DOHH2 (cell line): Measurements from ENCODE around the gene SHISAL1.

Experiments used
- H3F3A ChIP-seq: fragments of 200-600 bp; sonication (generic), shearing (Covaris generic); 2 replicates; pipeline ENCODE4 v1.6.0; 2016; ENCODE audit warnings: antibody characterized with exemption, mild to moderate bottlenecking; ENCODE audit not compliant: control insufficient read depth, insufficient read depth
- H3K27ac ChIP-seq: fragments of 200-600 bp; sonication (generic); 2 replicates; pipeline ENCODE4 v1.5.1; 2014; ENCODE audit warnings: low read depth, mild to moderate bottlenecking, low read length, moderate library complexity
- H3K27me3 ChIP-seq: fragments of 200-600 bp; sonication (generic); 2 replicates; pipeline ENCODE4 v1.6.1; 2014; ENCODE audit warnings: mild to moderate bottlenecking, low read length, mixed read lengths; ENCODE audit not compliant: control insufficient read depth
- H3K36me3 ChIP-seq: fragments of 200-600 bp; sonication (generic); 2 replicates; pipeline ENCODE4 v1.6.1; 2014; ENCODE audit warnings: mild to moderate bottlenecking, low read length, moderate library complexity, mixed read lengths; ENCODE audit not compliant: control insufficient read depth
- H3K4me1 ChIP-seq: fragments of 200-600 bp; sonication (generic); 2 replicates; pipeline ENCODE4 v1.6.1; 2014; ENCODE audit warnings: mild to moderate bottlenecking, low read length, mixed read lengths; ENCODE audit not compliant: control insufficient read depth
- H3K4me2 ChIP-seq: fragments of 200-600 bp; sonication (generic); 2 replicates; pipeline ENCODE4 v1.6.0; 2014; ENCODE audit warnings: mild to moderate bottlenecking, low read length, moderate library complexity
- H3K4me3 ChIP-seq: fragments of 200-600 bp; sonication (generic); 2 replicates; pipeline ENCODE4 v1.5.1; 2014; ENCODE audit warnings: mild to moderate bottlenecking, low read length, mixed read lengths
- H3K79me2 ChIP-seq: fragments of 200-600 bp; sonication (generic); 2 replicates; pipeline ENCODE4 v1.6.1; 2014; ENCODE audit warnings: mild to moderate bottlenecking, low read length, mixed read lengths; ENCODE audit not compliant: control insufficient read depth
- H3K9me2 ChIP-seq: fragments of 200-600 bp; sonication (generic); replicated peaks from 2 replicates; pipeline ENCODE4 v1.6.1; 2014; ENCODE audit warnings: mild to moderate bottlenecking, low read length, mixed read lengths; ENCODE audit not compliant: control insufficient read depth
- H3K9me3 ChIP-seq: fragments of 200-600 bp; sonication (generic); 2 replicates; pipeline ENCODE4 v1.6.1; 2014; ENCODE audit warnings: antibody characterized with exemption, low read length, mixed read lengths; ENCODE audit not compliant: control insufficient read depth, insufficient read depth
- H4K20me1 ChIP-seq: fragments of 200-600 bp; sonication (generic); 2 replicates; pipeline ENCODE4 v1.6.0; 2014; ENCODE audit warnings: low read depth, mild to moderate bottlenecking, antibody characterized with exemption, low read length, moderate library complexity; ENCODE audit not compliant: control insufficient read depth, insufficient read depth
- EZH2phosphoT487 ChIP-seq: fragments of 200-600 bp; sonication (generic); IDR thresholded peaks from 2 replicates; pipeline ENCODE4 v1.6.1; 2017; ENCODE audit warnings: borderline replicate concordance, mild to moderate bottlenecking, antibody characterized with exemption, low read length, moderate library complexity, mixed read lengths
- TF ChIP-seq, protein P1 (sequence below): fragments of 200-600 bp; sonication (generic); IDR thresholded peaks from one replicate; pipeline ENCODE4 v1.5.1; 2014; ENCODE audit warnings: antibody characterized with exemption, mild to moderate bottlenecking, low read depth, low read length; ENCODE audit not compliant: poor library complexity, severe bottlenecking

Gene SHISAL1

DNA sequence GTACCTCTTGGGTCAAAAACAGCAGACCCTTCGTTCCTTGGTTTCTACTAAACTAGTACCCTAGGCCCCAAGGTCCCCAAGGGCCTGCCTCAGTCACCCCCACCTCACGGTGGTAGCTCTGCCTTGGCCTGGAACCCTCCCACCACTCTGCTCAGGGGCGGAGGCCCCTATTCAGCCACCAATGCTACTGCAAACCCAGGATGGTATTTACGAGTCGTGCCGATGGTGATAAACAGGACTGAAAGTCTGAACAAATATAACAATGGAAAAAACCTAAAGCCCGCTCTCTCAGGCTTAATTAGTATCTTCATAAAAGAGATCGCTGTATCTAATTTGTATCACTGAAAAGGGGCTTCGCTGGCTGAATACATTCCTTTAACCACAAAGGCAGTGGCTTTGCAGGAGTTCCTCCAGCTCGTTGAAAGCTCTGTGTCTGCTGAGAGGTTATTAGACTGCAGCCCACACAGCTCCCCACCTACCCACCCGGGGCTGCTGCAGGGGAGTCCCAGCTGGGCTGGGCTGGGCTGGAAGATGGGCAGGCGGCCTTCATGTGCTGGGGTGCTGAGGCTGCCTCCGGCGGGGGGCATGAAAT lies 15.2 kb downstream of the SHISAL1 start:
- H3K36me3 ChIP-seq = no peaks in the 10 kb centered on the region
- no peak overlapping the region for H3K4me2 ChIP-seq
- no peaks in the 10 kb centered on the region for H4K20me1 ChIP-seq
- H3K9me2 ChIP-seq = no peaks in the 10 kb centered on the region
- H3K4me1 ChIP-seq = no peaks in the 10 kb centered on the region
- no peak overlapping the region for H3K4me3 ChIP-seq
- no peaks in the 10 kb centered on the region for H3F3A ChIP-seq
- peaks cover 4% of the 10 kb centered on the region for H3K27me3 ChIP-seq
- no peak overlapping the region for H3K27ac ChIP-seq
- no peaks in the 10 kb centered on the region for H3K9me3 ChIP-seq
- H3K79me2 ChIP-seq = no peaks in the 10 kb centered on the region
- TF ChIP-seq, protein P1, sequence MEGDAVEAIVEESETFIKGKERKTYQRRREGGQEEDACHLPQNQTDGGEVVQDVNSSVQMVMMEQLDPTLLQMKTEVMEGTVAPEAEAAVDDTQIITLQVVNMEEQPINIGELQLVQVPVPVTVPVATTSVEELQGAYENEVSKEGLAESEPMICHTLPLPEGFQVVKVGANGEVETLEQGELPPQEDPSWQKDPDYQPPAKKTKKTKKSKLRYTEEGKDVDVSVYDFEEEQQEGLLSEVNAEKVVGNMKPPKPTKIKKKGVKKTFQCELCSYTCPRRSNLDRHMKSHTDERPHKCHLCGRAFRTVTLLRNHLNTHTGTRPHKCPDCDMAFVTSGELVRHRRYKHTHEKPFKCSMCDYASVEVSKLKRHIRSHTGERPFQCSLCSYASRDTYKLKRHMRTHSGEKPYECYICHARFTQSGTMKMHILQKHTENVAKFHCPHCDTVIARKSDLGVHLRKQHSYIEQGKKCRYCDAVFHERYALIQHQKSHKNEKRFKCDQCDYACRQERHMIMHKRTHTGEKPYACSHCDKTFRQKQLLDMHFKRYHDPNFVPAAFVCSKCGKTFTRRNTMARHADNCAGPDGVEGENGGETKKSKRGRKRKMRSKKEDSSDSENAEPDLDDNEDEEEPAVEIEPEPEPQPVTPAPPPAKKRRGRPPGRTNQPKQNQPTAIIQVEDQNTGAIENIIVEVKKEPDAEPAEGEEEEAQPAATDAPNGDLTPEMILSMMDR = no peak
- no peak for TF ChIP-seq EZH2phosphoT487

DNA sequence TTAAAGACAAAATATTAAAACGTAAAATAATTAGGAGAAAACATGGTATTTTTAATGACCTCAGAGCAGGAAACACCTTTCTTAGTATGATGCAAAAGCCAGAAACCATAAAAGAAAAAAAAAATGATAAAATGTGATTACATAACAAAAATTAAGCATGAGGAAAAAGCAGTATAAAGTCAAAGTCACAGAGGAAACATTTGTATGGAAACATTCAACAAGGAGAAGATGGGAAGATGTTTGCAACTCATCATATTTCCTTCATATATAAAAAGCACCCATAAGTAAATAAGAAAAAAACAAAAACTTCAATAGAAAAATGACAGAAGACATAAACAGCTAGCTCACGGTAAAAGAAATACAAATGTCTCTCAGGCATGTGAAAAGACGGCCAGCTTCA lies 17.3 kb downstream of the SHISAL1 start:
- H3K36me3 ChIP-seq = no peaks in the 10 kb centered on the region
- TF ChIP-seq, protein P1 = no peak
- TF ChIP-seq EZH2phosphoT487 = no peak
- no peaks in the 10 kb centered on the region for H3K9me2 ChIP-seq
- no peak overlapping the region for H3K27ac ChIP-seq
- H3K4me3 ChIP-seq = no peak overlapping the region
- H3K27me3 ChIP-seq = peaks cover 4% of the 10 kb centered on the region
- no peaks in the 10 kb centered on the region for H3F3A ChIP-seq
- no peaks in the 10 kb centered on the region for H3K9me3 ChIP-seq
- no peaks in the 10 kb centered on the region for H3K79me2 ChIP-seq
- H4K20me1 ChIP-seq = no peaks in the 10 kb centered on the region
- H3K4me1 ChIP-seq = no peaks in the 10 kb centered on the region
- no peak overlapping the region for H3K4me2 ChIP-seq

DNA sequence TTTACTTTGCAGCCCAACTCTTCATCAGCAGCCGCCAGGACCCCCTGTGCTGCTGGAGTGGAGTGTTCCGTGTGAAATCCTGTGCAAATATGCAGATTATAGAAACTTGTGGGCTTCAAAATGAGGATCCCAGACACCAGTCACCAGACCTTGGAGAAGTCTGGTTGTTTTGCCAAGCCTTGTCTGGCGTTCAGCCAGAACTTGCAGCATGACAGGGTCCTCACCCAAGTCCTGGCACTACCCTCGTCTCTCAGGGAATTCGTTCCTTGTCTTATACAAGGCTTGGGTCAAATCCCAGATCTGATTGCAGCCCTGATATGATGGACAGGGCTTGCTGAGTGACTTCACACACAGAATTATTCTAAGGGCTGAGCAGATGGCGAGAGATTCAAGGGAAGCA lies 18.9 kb downstream of the SHISAL1 start:
- H4K20me1 ChIP-seq = no peaks in the 10 kb centered on the region
- no peaks in the 10 kb centered on the region for H3K36me3 ChIP-seq
- H3K4me2 ChIP-seq = no peak overlapping the region
- no peaks in the 10 kb centered on the region for H3K79me2 ChIP-seq
- H3F3A ChIP-seq = no peaks in the 10 kb centered on the region
- no peaks in the 10 kb centered on the region for H3K9me3 ChIP-seq
- H3K9me2 ChIP-seq = no peaks in the 10 kb centered on the region
- H3K4me3 ChIP-seq = no peak overlapping the region
- H3K27ac ChIP-seq = no peak overlapping the region
- no peaks in the 10 kb centered on the region for H3K27me3 ChIP-seq
- H3K4me1 ChIP-seq = no peaks in the 10 kb centered on the region
- no peak for TF ChIP-seq EZH2phosphoT487
- TF ChIP-seq, protein P1 = no peak

DNA sequence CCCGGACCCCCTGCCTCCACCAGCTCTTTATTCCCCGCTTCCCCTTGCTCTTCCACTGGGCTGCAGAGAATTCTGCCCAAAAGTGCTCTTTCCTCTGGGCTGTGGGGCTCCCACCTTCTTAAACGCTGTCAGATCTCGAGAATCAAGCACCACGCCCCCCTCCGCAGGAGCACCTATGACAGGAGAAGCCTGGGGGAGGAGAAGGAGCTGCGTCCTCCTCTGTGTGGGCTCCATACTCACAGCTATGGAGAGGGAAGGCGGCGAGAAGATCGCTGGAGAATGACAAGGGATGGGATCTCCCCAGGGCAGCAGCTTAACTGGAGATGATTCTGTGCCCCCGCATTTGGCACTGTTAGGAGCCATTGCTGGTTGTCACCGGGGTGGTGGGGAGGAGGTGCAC lies 19.7 kb downstream of the SHISAL1 start:
- H3K4me3 ChIP-seq = no peak overlapping the region

More for the DNA sequence above, 19.7 kb downstream of the SHISAL1 start:
- no peaks in the 10 kb centered on the region for H3F3A ChIP-seq
- no peak overlapping the region for H3K27ac ChIP-seq
- no peaks in the 10 kb centered on the region for H3K27me3 ChIP-seq
- no peaks in the 10 kb centered on the region for H3K79me2 ChIP-seq
- no peak overlapping the region for H3K4me2 ChIP-seq
- no peaks in the 10 kb centered on the region for H3K4me1 ChIP-seq
- H3K9me3 ChIP-seq = no peaks in the 10 kb centered on the region
- H3K36me3 ChIP-seq = no peaks in the 10 kb centered on the region
- H3K9me2 ChIP-seq = no peaks in the 10 kb centered on the region
- TF ChIP-seq, protein P1 = no peak
- TF ChIP-seq EZH2phosphoT487 = no peak
- H4K20me1 ChIP-seq = no peaks in the 10 kb centered on the region
